PC-9 (cell line): ENCODE results near the gene ARNT2. TPM values are rescaled to one million over a fixed set of nuclear protein-coding genes. Genes with fewer than 3 reads are reported as not detected.

Source experiments
- BruUV-seq: library from RNA; stranded (reverse); fragments of 400-500 nt; replicated peaks from 2 replicates; lab custom pipeline; 2021; lab: Mats Ljungman, UMichigan
- CTCF ChIA-PET: fragments of 300-600 bp; sonication (Branson Sonifier 250); formaldehyde crosslinking; loops from one replicate; lab custom pipeline; 2022; ENCODE audit warnings: antibody characterized with exemption; lab: Charles Lee
- POLR2A ChIA-PET: fragments of 300-600 bp; sonication (Branson Sonifier 250); formaldehyde crosslinking; loops from one replicate; lab custom pipeline; 2022; ENCODE audit warnings: antibody characterized with exemption; ENCODE audit not compliant: unreplicated experiment; lab: Charles Lee
- DNase-seq, 2 experiments: peaks; one replicate each; pipeline versions ENCODE4 v3.0.0 to v3.0.0-alpha.2; 2015 to 2022; ENCODE audit warnings: mixed read lengths in 1 of 2
- H2AFZ ChIP-seq: fragments of 200-600 bp; sonication (generic); 2 replicates; pipeline ENCODE4 v1.8.1; 2017; ENCODE audit warnings: antibody characterized with exemption
- H3F3A ChIP-seq: fragments of 200-600 bp; sonication (generic); 2 replicates; pipeline ENCODE4 v1.8.1; 2017; ENCODE audit warnings: antibody characterized with exemption, mild to moderate bottlenecking, low read depth; ENCODE audit not compliant: insufficient read depth
- H3K27ac ChIP-seq: fragments of 200-600 bp; sonication (generic); 2 replicates; pipeline ENCODE4 v1.6.1; 2016; ENCODE audit warnings: mixed run types
- H3K27me3 ChIP-seq: fragments of 200-600 bp; sonication (generic); 2 replicates; pipeline ENCODE4 v1.6.1; 2016; ENCODE audit warnings: low read depth, mixed run types; ENCODE audit not compliant: insufficient read depth
- H3K36me3 ChIP-seq: fragments of 200-600 bp; sonication (generic); 2 replicates; pipeline ENCODE4 v1.6.1; 2016; ENCODE audit warnings: low read depth, mixed run types
- H3K4me1 ChIP-seq: fragments of 200-600 bp; sonication (generic); replicated peaks from 2 replicates; pipeline ENCODE4 v1.6.1; 2016; ENCODE audit warnings: mixed run types; ENCODE audit not compliant: insufficient read depth
- H3K4me2 ChIP-seq: fragments of 200-600 bp; sonication (generic); 2 replicates; pipeline ENCODE4 v1.6.1; 2017; ENCODE audit warnings: mixed run types
- H3K4me3 ChIP-seq: fragments of 200-600 bp; sonication (generic); 2 replicates; pipeline ENCODE4 v1.6.1; 2016; ENCODE audit warnings: mixed run types
- H3K79me2 ChIP-seq: fragments of 200-600 bp; sonication (generic); 2 replicates; pipeline ENCODE4 v1.6.1; 2017; ENCODE audit warnings: low read depth, mixed run types
- H3K9me2 ChIP-seq: fragments of 200-600 bp; sonication (generic); 2 replicates; pipeline ENCODE4 v1.8.1; 2017; ENCODE audit warnings: mild to moderate bottlenecking; ENCODE audit not compliant: insufficient read depth
- H3K9me3 ChIP-seq: fragments of 200-600 bp; sonication (generic); 2 replicates; pipeline ENCODE4 v1.8.1; 2016; ENCODE audit warnings: low read depth; ENCODE audit not compliant: insufficient read depth
- H4K20me1 ChIP-seq: fragments of 200-600 bp; sonication (generic); 2 replicates; pipeline ENCODE4 v1.8.1; 2017; ENCODE audit not compliant: insufficient read depth
- EZH2 ChIP-seq: fragments of 200-600 bp; sonication (generic); IDR thresholded peaks from 2 replicates; pipeline ENCODE4 v1.8.0; 2017; ENCODE audit warnings: antibody characterized with exemption, low read depth
- intact Hi-C: fragments of 100-400 bp; cut with micrococcal nuclease; formaldehyde crosslinking; loops from one replicate; pipeline ENCODE4 v1.10.0; 2022; ENCODE audit not compliant: unreplicated experiment
- total RNA-seq: library from RNA; stranded (reverse); gene quantifications from 2 replicates; pipeline ENCODE4 v1.2.3, GENCODE V29; 2021
- TF ChIP-seq, protein P1 (sequence below): fragments of 200-600 bp; sonication (generic); conservative IDR thresholded peaks from 2 replicates; pipeline ENCODE4 v1.6.1; 2017; ENCODE audit warnings: mixed run types, antibody characterized with exemption, mild to moderate bottlenecking, moderate library complexity

ARNT2 gene
- total RNA-seq, 1 experiment from 2014 or later: 4.3 TPM

DNA sequence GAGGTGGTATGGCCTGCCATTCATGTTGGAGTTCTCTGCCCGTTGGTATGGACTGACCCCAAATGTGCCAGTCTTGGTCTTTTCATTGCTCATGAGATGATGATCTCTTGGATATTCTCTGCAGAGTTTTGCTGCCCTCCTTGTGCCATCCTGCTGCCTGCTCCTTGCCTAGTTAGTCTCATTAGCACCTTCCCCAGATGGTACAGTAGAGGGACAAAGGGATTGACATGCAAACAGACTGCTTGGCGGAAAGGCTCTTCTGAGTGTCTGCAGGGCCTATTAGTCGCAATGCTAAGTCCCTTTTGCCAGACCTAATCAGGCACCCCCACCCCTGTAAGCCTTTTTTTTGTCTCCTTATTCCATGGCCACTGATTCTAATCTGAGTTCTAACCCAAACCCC lies 90.6 kb downstream of the ARNT2 start:
- intact Hi-C loops: no loop called here
- Histone ChIP-seq H3K4me1 (no peaks in the 10 kb centered on the region), H3K27ac (no peak overlapping the region), H3K36me3 (no peaks in the 10 kb centered on the region), H3F3A (no peaks in the 10 kb centered on the region), H3K4me2 (no peak overlapping the region), H3K9me2 (no peaks in the 10 kb centered on the region), H3K27me3 (0 out of 2 replicates have a peak, but pooled peaks cover 4% of the 10 kb centered on the region), H3K79me2 (no peaks in the 10 kb centered on the region), H3K4me3 (no peak overlapping the region), H4K20me1 (no peaks in the 10 kb centered on the region), H2AFZ (no peak overlapping the region), H3K9me3 (no peaks in the 10 kb centered on the region)
- CTCF ChIA-PET: no interaction called here
- BruUV-seq: no TSS peak
- DNase-seq: no peak
- TF ChIP-seq, protein P1, sequence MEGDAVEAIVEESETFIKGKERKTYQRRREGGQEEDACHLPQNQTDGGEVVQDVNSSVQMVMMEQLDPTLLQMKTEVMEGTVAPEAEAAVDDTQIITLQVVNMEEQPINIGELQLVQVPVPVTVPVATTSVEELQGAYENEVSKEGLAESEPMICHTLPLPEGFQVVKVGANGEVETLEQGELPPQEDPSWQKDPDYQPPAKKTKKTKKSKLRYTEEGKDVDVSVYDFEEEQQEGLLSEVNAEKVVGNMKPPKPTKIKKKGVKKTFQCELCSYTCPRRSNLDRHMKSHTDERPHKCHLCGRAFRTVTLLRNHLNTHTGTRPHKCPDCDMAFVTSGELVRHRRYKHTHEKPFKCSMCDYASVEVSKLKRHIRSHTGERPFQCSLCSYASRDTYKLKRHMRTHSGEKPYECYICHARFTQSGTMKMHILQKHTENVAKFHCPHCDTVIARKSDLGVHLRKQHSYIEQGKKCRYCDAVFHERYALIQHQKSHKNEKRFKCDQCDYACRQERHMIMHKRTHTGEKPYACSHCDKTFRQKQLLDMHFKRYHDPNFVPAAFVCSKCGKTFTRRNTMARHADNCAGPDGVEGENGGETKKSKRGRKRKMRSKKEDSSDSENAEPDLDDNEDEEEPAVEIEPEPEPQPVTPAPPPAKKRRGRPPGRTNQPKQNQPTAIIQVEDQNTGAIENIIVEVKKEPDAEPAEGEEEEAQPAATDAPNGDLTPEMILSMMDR: no peak
- TF ChIP-seq EZH2: no peak
- POLR2A ChIA-PET: no interaction called here

DNA sequence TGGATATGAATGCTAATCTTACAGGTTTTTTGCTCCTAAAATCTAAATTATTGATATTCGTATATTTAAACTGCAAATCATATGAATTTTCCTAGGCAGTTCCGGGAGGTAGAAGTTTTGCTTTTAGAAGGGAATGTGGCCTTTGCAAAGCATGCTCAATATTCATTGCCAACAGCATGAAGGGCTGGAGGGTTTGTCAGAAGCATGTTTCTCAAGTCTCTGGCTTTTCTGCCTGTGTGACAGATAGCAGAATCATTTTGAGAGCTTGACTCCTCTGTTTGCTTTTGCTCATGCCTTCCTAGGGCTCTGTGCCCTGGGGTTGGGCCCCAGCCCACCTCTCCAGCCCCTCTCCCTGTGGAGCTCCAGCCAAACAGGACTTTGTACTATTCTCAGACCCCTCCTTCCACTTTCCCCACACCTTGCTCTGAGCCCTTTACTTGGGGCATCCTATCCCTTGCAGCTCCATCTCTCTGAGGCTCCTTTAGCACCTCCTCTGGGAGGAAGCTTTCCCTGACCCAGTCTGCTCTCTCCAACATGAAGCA lies 91.3 kb downstream of the ARNT2 start:
- Histone ChIP-seq H3K4me3 (no peak overlapping the region), H3K36me3 (no peaks in the 10 kb centered on the region), H3K27me3 (0 out of 2 replicates have a peak, but pooled peaks cover 4% of the 10 kb centered on the region), H3K4me2 (no peak overlapping the region), H4K20me1 (no peaks in the 10 kb centered on the region), H3K9me2 (no peaks in the 10 kb centered on the region), H2AFZ (no peak overlapping the region), H3K9me3 (no peaks in the 10 kb centered on the region), H3K79me2 (no peaks in the 10 kb centered on the region), H3F3A (no peaks in the 10 kb centered on the region), H3K27ac (no peak overlapping the region), H3K4me1 (no peaks in the 10 kb centered on the region)
- BruUV-seq: no TSS peak
- ChIA-PET POLR2A (interaction anchor here (0.6 kb wide), 1 partner anchor 106 kb away, joined by 16 read pairs; no protein-coding TSS in a partner anchor), CTCF (interaction anchor here (0.6 kb wide), 1 partner anchor 54 kb away, joined by 6 read pairs; no protein-coding TSS in a partner anchor)
- DNase-seq: no peak
- intact Hi-C loops: no loop called here
- TF ChIP-seq, protein P1: no peak
- TF ChIP-seq EZH2: no peak

DNA sequence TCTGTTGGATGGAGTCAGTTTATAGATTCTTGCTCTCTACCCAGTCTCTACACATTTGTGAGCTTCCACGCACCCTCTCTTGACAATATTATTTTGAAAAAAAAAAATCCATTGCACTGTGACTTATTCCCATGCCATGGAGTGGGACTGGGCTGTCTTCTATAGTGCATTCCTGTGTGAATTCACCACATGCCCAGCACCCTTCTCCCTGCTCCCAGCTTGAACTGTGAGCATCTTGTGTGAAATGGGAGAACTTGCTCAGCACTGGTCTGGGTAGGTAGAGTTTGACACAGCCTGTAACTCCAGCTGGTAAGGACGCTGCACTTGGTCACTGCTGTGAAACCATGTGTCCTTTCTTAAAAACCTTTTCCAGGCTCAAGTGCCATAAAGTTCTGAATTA lies 91.9 kb downstream of the ARNT2 start:
- CTCF ChIA-PET: interaction anchor here (0.6 kb wide), 1 partner anchor 54 kb away, joined by 6 read pairs; no protein-coding TSS in a partner anchor
- intact Hi-C loops: no loop called here
- Histone ChIP-seq H3K27ac (no peak overlapping the region), H4K20me1 (no peaks in the 10 kb centered on the region), H3K9me3 (no peaks in the 10 kb centered on the region), H3K36me3 (no peaks in the 10 kb centered on the region), H3K9me2 (no peaks in the 10 kb centered on the region), H3F3A (no peaks in the 10 kb centered on the region), H2AFZ (no peak overlapping the region), H3K4me2 (no peak overlapping the region), H3K79me2 (no peaks in the 10 kb centered on the region), H3K27me3 (0 out of 2 replicates have a peak, but pooled peaks cover 4% of the 10 kb centered on the region), H3K4me3 (no peak overlapping the region), H3K4me1 (no peaks in the 10 kb centered on the region)
- POLR2A ChIA-PET: no interaction called here
- BruUV-seq: no TSS peak
- no peak for DNase-seq
- TF ChIP-seq EZH2: no peak
- TF ChIP-seq, protein P1: no peak
